HFF-Myc (cell line): ENCODE results near the gene ZNF735.
A peak's percentile ranks its signal among the peaks of the same experiment; 100 is the strongest.
"Not testable (repeated sequence)": the region's sequence is repeated elsewhere in the genome, so short reads cannot be mapped to it uniquely, and the experiment has no call there.

ENCODE experiments used
- DNase-seq: peaks from one replicate; pipeline ENCODE4 v3.0.0-alpha.2; 2011; ENCODE audit warnings: low read depth; ENCODE audit errors: extremely low read depth
- H3K4me3 ChIP-seq: replicated peaks from 2 replicates; pipeline ENCODE4 v1.5.1; 2011; ENCODE audit warnings: low read depth, mild to moderate bottlenecking, control low read depth, low read length
- CTCF ChIP-seq: IDR thresholded peaks from 2 replicates; pipeline ENCODE4 v1.5.1; 2012; ENCODE audit warnings: mild to moderate bottlenecking, low read depth, low read length, control low read depth; ENCODE audit errors: missing control alignments

ZNF735 gene

GRCh38 chr7:64183126-64183742 is 23.8 kb upstream of the ZNF735 start:
- TF ChIP-seq CTCF = peak; percentile 47
- no peak for DNase-seq
- H3K4me3 ChIP-seq = no peak overlapping the region

GRCh38 chr7:64183827-64184372 is 23.1 kb upstream of the ZNF735 start:
- no peak overlapping the region for H3K4me3 ChIP-seq
- no peak for TF ChIP-seq CTCF
- DNase-seq = no peak

GRCh38 chr7:64184376-64184775 is 22.6 kb upstream of the ZNF735 start:
- H3K4me3 ChIP-seq = no peak overlapping the region
- DNase-seq = no peak
- TF ChIP-seq CTCF = no peak

- DNase-seq = no peak
- no peak overlapping the region for H3K4me3 ChIP-seq
- no peak for TF ChIP-seq CTCF
Measured at GRCh38 chr7:64187408-64187807, 19.6 kb upstream of the ZNF735 start.

- H3K4me3 ChIP-seq = no peak overlapping the region
- DNase-seq = no peak
- no peak for TF ChIP-seq CTCF
Measured at GRCh38 chr7:64192148-64192704, 14.8 kb upstream of the ZNF735 start.

GRCh38 chr7:64192775-64193174 is 14.2 kb upstream of the ZNF735 start:
- DNase-seq = no peak
- TF ChIP-seq CTCF = no peak
- no peak overlapping the region for H3K4me3 ChIP-seq

- DNase-seq, H3K4me3 ChIP-seq: not testable (repeated sequence)
Measured at GRCh38 chr7:64219710-64220298, 12.8 kb downstream of the ZNF735 start.
